NCI-H510A (cell line): ENCODE measurements around the gene KCTD2.
A peak's percentile ranks its signal among the peaks of the same experiment; 100 is the strongest.
"Not testable (repeated sequence)": the region's sequence is repeated elsewhere in the genome, so short reads cannot be mapped to it uniquely, and the experiment has no call there.

Source experiments
- DNase-seq: peaks from one replicate; lab custom pipeline; 2025; lab: John Stamatoyannopoulos, UW

The KCTD2 gene

DNA sequence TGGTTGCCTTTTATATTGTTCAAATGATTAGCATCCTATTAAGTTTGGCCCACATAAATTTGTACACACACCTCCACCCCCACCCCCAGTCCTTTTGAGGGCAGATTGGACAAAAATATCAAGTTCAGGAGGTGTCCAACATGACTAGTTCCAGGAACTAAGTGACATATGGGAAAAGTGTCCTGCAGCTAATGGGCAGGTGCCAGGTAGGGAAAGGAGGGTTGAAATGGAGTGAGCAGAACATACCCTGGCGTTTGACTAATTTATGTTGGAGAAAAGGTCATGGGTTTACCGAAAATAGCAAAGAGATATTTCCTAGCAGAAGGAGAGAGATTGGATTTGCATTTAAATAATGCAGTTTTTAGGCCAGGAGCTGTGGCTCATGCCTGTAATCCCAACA lies 4.9 kb downstream of the KCTD2 start:
- DNase-seq: no peak

DNA sequence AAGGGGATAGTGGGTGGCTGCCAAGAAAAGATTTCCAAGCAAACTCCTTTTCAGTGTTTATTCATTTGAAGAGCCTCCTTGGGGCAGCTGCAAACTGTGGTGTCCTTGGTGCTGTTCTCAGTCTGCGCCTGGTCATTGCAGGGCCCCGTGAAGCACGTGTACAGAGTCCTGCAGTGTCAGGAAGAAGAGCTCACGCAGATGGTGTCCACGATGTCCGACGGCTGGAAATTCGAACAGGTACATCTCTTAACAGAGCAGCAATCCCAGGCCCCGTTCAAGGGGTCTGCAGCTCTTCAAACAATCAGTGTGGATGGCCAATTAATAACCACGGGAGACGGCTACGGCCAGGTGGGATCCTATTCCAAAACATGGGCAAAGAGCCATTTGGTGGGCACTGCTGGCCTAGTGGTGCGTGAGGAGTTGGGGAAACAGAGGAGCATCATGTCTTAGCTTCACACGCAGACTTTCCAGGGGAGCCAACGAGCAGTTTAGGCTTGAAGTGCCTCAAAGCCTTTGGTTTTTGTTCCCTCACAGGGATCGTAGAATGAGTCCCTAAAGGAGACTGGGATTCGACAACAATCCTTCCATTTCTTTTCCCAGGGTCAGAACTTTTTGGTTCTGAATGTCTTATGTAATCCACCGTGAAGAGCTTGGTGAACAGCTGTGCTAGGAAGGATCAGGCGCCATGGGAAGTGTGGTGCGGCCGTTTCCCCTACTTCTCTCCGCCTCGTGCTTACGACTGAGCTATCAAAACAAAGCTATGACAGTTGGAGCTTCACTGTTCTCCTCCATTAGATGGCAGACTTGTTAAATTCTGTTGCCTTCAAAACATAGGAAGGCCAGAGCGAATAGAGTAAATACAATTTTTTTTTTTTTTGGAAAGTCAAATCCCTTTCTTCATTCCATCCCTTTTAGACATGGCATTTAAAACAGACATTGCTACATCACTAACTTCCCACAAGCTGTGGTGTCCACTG lies 12.6 kb downstream of the KCTD2 start:
- peak; percentile 33 for DNase-seq

GRCh38 chr17:75060434-75061054 lies 13.5 kb downstream of the KCTD2 start:
- no peak for DNase-seq

DNA sequence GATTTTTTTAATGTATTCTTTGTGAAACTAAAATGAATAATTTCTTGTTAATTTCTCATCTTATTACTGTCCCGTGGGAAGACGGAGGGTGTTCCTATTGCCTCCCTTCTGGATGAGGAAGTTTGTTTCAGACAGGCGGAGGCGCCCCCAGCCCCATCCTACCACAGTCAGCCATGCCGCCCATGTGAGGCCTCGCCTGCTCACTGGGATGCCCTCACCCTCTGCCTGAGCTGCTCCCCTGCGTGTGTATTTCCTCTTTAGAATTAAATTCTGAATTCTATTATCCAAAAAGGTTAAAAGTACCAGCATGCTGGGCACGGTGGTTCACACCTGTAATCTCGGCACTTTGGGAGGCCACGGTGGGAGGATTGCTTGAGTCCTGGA lies 14.0 kb downstream of the KCTD2 start:
- DNase-seq: no peak

DNA sequence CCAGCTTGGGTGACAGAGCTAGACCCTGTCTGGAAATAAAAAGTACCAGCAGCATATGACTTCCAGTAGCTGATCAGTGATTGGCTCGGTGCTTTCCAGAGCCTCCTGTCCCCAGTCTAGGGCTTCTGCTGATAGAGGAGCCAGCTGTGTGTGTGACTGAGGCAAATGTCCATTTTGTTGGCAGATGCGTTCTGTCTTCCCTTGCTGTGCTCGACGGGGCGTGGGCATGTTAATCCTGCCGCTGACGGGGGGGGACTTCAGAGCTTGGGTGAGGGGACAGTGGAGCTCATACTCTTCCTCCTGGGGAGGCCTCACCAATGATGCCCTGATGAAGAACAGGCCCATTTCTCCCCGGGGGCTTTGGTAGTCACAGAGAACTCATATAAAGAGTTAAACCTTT lies 14.6 kb downstream of the KCTD2 start:
- no peak for DNase-seq

DNA sequence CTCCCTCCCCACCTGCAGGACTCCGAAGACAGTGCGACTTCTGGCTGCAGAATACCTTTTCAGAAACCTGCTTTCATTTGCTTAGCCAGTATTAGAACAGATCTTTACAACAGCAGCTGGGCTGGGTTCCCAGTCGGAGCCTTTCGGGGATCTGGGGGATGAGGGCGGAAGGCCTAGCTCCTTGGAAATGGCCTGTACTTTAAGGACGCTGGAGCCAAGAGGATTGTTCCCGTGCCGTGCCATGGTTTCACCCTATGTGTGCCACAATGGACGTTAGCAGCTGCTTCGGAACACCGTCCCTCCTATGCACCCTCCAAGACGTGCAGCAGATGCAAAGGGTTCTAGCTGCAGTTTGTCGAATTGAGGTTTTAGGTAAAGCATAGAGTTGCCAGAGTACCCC lies 16.2 kb downstream of the KCTD2 start:
- no peak for DNase-seq

DNA sequence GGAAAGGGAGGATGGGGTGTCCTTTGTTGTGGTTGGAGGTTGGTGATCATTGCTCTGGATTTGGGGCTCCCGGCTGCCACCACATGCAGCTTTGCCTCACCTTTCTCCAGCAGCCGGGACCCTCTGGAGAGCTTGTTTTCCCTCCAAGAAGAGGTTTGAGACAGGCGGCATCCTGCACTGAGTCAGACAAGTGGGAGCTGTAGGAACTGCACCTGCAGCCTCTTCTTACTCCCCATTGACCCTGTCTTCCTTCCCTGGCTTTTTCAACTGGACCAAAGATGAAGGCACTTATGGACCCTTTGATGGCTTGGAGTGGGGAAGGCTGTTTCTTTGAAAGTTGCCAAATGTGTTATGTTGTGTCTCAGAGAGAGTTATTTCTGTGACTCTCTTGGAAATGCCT lies 16.6 kb downstream of the KCTD2 start:
- no peak for DNase-seq

DNA sequence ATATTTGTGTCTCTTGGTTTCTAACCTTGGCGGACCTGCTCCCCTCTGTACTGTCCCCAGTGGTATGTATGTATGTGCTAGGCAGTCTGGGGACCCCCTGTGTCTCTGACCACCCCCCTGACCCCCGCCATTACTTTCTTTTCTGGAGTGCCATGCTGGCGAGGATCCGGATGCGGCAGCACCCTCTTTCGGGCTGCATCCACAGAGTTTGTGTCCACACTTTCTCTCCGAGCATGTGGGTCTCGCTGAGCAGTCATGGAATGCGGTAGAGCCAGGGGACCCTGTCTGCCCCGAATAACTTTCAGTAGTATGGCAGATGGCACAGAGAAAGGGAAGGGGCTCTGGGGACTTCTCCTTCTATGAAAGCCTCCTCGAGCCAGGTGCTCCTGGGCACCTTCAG lies 17.0 kb downstream of the KCTD2 start:
- DNase-seq: no peak

GRCh38 chr17:75064460-75064859 lies 17.4 kb downstream of the KCTD2 start:
- DNase-seq: no peak

DNA sequence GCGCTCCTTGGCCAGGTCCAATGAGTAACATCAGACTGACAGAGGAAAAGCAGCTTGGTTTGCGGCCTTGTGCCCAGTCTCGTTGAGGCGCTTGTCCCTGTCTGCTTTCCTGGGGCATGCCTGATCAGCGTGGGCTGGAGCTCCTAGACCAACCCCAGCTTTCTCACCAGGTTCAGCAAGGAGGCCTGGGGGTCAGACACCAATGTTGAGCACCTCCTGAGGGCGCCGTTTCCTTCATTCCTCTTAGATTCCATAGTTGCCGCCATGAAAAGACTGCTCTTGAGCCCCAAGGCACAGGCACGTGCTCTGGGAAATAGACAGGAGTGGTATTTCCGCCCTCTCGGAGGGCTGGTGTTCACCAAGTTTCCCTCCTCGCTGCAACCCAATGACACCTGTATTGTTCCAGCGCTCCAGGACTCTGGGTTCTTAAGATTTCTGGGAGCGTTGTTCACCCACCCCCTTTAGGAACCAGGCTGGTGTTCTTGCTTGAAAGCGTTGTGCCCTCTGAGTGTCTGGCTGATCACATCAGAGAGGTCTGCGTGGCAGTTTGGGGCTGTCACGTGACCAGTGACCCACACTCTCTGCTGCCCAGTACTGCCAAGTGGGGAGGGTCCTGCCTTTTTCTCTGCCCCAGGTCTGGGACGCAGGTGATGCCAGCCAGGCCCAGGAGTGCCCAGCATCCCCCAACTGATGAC lies 18.0 kb downstream of the KCTD2 start:
- DNase-seq: no peak

DNA sequence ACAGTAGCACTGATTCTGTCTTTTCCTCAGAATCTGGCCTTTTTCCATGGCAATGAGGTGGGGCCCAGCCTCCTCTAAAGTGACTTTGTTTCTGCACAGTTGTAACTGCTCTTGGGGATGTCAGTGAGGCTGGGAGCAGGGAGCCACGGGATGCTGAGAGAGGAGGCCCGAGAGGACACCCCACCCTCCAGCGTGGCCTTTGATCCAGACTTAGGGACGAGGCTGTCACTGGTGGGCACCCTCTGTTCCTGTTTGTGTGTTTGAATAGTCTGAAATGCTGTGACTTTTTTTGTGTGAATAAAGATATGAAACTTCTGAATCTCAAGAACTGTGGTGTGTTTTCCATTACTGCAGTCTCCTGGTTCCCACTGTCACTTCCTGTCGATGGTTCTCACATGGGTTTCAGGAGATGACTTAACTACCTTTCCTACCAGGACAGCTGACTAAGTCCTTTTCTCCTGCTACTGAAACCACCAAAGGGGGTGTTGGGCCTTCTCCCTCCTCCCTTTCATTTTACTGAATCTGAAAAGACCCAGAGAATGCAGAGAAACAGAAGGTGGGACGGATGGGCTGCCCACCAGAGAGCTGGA lies 18.6 kb downstream of the KCTD2 start:
- DNase-seq: no peak

GRCh38 chr17:75067856-75068255 lies 20.8 kb downstream of the KCTD2 start:
- no peak for DNase-seq

GRCh38 chr17:75068750-75069149 lies 21.7 kb downstream of the KCTD2 start:
- no peak for DNase-seq

DNA sequence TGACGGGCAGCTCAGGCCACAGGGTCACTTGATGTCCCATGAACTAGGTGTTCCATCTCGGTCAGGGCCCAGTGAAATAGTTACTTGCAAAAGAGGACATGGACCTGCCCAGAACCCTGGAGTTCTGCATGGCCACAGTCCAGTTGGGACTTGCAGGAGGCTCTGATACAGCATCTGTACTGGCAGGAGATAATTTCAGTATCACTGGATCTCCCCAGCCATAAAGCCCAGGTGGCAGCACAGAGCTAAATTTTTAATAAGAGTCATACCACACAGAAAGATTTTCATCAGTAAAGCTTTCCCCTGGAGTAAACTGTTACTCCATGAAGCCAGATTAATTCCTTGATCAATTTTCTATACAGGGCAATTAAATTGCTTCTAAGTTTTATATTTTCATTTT lies 22.8 kb downstream of the KCTD2 start:
- no peak for DNase-seq

GRCh38 chr17:75071478-75072271 lies 24.6 kb downstream of the KCTD2 start:
- not testable (repeated sequence) for DNase-seq

GRCh38 chr17:75072909-75073308 lies 25.9 kb downstream of the KCTD2 start:
- DNase-seq: not testable (repeated sequence)

DNA sequence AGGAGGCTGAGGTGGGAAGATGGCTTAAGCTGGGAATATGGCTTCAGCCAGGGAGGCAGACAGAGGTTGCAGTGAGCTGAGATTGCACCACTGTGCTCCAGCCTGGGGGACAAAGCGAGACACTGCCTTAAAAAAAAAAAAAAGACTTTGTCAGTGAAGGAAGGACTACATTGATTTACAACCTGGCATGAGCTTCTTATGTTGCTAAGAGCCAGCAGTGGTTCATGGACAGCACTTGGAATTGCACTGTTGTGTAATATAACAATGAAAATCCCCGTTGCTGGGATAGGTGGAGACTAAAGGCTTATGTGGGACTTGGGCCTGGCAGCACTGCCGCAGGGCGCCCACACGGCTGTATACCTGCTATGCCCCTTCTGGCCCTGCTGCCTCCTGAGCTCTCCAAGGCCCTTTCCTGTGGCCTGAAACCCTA lies 26.6 kb downstream of the KCTD2 start:
- no peak for DNase-seq

DNA sequence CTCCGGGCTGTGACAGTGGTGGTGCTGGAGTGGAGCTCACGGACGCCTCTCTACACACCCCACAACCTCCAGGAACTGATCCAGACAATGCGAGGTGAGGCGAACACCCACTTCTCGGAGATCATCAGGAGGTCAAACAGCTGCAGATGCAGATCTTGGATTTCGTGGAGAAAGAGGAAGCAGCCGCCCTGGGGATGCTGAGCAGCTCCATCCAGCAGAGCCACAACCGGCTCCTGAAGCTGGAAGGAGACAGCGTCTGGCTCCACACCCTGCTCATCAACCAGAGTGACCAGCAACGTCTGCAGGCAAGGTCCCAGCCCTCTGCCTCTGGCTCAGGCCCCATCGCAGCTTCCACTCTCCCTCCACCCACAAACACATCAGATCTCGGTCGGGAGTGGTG lies 27.5 kb downstream of the KCTD2 start:
- DNase-seq: no peak

DNA sequence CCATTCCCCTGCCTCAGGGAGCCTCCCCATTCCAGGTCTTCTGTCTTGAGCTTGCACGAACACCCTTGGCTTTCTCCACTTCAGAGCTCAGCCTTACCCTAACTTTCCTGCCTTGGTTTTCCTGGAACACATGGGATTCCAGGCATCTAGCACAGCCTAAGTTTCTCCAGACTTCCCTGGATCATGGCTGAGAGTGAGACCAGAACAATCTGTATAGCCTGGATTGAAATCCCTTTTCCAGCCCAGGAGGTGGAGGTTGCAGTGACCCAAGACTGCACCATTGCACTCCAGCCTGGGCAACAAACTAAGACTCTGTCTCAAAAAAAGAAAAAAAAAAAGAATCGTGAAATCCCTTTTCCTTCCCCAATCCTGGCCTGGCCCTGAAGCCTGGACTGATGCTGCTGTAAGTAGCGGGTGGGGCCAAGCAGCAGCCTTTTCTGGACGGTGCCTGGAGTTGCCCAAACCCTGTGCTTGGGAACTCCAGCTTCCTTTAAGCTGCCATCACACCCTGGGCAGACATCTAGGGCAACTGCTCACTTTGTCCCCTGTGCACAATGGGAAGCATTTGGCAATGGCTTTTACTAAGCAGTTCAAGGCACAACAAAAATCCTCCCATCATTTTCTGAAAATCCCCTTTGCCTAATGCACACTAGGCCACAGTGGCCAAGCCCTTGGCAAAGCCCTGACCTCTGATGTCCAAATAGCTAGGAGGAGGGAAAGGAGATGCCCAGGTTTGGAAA lies 28.7 kb downstream of the KCTD2 start:
- no peak for DNase-seq

GRCh38 chr17:75077072-75077495 lies 30.1 kb downstream of the KCTD2 start:
- DNase-seq: no peak
